Chondrocyte (in vitro differentiated cells): ENCODE results near the gene SLAMF7. TPM values are rescaled to one million over a fixed set of nuclear protein-coding genes. Genes with fewer than 3 reads are reported as not detected.

ENCODE experiments used
- DNase-seq: peaks from one replicate; pipeline ENCODE4 v3.0.0; 2021; ENCODE audit warnings: mixed read lengths, low spot score
- H3K27ac Mint-ChIP-seq: one replicate; pipeline ENCODE4 v1.8.0; 2021; ENCODE audit warnings: mild to moderate bottlenecking, moderate library complexity, mixed read lengths; ENCODE audit not compliant: unreplicated experiment
- H3K27me3 Mint-ChIP-seq: 2 replicates; pipeline ENCODE4 v1.8.0; 2021; ENCODE audit warnings: low read depth, mixed read lengths
- H3K36me3 Mint-ChIP-seq: 2 replicates; pipeline ENCODE4 v1.8.0; 2021; ENCODE audit warnings: low read depth, mixed read lengths
- H3K4me1 Mint-ChIP-seq: 2 replicates; pipeline ENCODE4 v1.8.0; 2021; ENCODE audit warnings: low read depth, mild to moderate bottlenecking, mixed read lengths
- H3K4me3 Mint-ChIP-seq: one replicate; pipeline ENCODE4 v1.8.0; 2021; ENCODE audit warnings: mild to moderate bottlenecking, moderate library complexity, mixed read lengths; ENCODE audit not compliant: unreplicated experiment
- H3K9me3 Mint-ChIP-seq: 2 replicates; pipeline ENCODE4 v1.8.0; 2021; ENCODE audit warnings: low read depth, mixed read lengths
- total RNA-seq: library from RNA; stranded (reverse); gene quantifications from 3 replicates; pipeline ENCODE4 v1.2.1, GENCODE V29; 2021
- TF ChIP-seq, protein P1 (sequence below): fragments of 200-600 bp; sonication (generic); IDR thresholded peaks from 2 replicates; pipeline ENCODE4 v1.5.0; 2021; ENCODE audit warnings: antibody characterized with exemption, mild to moderate bottlenecking, moderate library complexity

Gene SLAMF7
- total RNA-seq, 1 donor from 2014 or later: not detected

DNA sequence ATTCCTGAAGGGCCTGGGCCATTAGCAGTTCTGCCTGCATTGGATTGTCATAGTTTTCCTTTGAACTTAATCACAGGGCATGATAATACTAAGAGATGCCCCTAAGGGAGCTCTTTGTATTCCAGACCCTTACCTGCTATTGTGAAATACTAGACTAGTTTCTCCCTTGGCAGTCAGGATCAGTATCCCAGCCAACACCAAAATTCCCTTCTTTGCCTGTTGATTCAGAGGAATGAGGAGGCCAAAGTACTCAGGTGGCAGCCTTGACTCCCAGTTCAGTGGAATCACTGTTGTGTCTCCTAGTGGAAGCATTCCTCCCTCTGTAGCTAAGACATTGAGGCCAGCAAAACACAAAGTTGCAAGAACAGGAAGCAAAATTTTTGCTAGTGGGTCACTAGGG is 20.7 kb downstream of the SLAMF7 start:
- Mint-ChIP-seq H3K27me3 (peaks cover 3% of the 10 kb centered on the region), H3K9me3 (no peaks in the 10 kb centered on the region), H3K4me1 (no peaks in the 10 kb centered on the region), H3K36me3 (no peaks in the 10 kb centered on the region), H3K27ac (no peak overlapping the region), H3K4me3 (no peak overlapping the region)
- TF ChIP-seq, protein P1, sequence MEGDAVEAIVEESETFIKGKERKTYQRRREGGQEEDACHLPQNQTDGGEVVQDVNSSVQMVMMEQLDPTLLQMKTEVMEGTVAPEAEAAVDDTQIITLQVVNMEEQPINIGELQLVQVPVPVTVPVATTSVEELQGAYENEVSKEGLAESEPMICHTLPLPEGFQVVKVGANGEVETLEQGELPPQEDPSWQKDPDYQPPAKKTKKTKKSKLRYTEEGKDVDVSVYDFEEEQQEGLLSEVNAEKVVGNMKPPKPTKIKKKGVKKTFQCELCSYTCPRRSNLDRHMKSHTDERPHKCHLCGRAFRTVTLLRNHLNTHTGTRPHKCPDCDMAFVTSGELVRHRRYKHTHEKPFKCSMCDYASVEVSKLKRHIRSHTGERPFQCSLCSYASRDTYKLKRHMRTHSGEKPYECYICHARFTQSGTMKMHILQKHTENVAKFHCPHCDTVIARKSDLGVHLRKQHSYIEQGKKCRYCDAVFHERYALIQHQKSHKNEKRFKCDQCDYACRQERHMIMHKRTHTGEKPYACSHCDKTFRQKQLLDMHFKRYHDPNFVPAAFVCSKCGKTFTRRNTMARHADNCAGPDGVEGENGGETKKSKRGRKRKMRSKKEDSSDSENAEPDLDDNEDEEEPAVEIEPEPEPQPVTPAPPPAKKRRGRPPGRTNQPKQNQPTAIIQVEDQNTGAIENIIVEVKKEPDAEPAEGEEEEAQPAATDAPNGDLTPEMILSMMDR: no peak
- DNase-seq: no peak

DNA sequence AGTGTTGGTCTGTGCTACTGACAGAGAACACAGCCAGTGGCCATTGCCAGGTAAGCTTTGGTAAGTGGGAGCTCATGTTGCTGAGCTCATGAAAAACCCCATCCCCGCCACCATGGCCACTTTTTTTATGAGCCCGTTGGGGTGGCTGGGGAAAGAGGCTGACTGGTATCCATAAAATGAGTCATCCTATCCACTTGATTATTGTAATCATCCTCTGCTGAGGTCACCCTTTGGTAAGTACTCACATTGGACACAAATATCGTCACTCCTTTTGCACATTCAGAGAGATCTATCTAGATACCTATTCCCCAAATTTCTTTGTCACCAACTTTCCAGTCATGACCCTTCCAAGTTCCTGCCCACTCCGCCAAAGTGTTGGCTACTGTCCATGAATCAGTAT is 22.0 kb downstream of the SLAMF7 start:
- Mint-ChIP-seq H3K36me3 (no peaks in the 10 kb centered on the region), H3K4me3 (no peak overlapping the region), H3K9me3 (no peaks in the 10 kb centered on the region), H3K4me1 (no peaks in the 10 kb centered on the region), H3K27ac (no peak overlapping the region), H3K27me3 (no peaks in the 10 kb centered on the region)
- DNase-seq: no peak
- TF ChIP-seq, protein P1: no peak

DNA sequence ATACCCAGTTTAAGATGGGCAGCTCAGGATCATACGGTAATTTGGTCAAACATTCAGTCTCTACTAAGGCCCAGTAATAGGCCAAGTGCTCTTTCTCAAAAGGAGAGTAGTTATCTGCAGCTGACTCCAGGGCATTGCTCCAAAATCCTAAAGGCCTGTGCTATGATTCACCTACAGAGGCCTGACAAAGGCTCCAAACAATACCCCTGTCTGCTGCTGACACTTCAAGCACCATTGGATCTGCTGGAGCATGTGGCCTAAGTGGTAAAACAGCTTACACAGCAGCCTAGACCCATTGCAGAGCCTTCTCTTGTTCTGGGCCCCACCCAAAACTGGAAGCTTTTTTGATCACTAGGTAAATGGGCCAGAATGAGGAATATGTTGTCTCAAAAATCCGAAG is 22.8 kb downstream of the SLAMF7 start:
- no peaks in the 10 kb centered on the region for H3K36me3 Mint-ChIP-seq
- TF ChIP-seq, protein P1: no peak
- no peaks in the 10 kb centered on the region for H3K9me3 Mint-ChIP-seq
- H3K27me3 Mint-ChIP-seq: peaks cover 3% of the 10 kb centered on the region
- H3K4me3 Mint-ChIP-seq: no peak overlapping the region
- H3K27ac Mint-ChIP-seq: no peak overlapping the region
- DNase-seq: no peak
- no peaks in the 10 kb centered on the region for H3K4me1 Mint-ChIP-seq

DNA sequence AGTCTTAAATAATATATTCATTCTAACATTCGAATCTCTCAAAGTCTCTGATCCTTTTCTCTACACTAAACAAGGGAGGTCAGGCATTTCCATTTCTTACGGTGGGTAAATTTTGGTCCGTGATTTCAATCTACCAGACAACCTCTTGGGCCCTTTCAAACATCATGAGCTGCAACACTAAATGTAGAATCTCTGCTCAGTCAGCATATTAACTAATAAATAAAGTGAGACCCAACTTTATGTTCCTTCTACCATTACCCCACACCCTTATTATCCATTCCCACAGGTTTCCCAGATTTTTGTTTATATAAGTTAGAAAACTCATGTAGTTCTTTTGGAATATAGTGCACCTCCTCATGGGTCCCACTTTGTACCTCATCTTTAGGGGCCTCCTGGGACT is 24.9 kb downstream of the SLAMF7 start:
- Mint-ChIP-seq H3K27ac (no peak overlapping the region), H3K27me3 (peaks cover 9% of the 10 kb centered on the region), H3K36me3 (no peaks in the 10 kb centered on the region), H3K4me1 (no peaks in the 10 kb centered on the region), H3K4me3 (no peak overlapping the region), H3K9me3 (no peaks in the 10 kb centered on the region)
- TF ChIP-seq, protein P1: no peak
- DNase-seq: no peak

DNA sequence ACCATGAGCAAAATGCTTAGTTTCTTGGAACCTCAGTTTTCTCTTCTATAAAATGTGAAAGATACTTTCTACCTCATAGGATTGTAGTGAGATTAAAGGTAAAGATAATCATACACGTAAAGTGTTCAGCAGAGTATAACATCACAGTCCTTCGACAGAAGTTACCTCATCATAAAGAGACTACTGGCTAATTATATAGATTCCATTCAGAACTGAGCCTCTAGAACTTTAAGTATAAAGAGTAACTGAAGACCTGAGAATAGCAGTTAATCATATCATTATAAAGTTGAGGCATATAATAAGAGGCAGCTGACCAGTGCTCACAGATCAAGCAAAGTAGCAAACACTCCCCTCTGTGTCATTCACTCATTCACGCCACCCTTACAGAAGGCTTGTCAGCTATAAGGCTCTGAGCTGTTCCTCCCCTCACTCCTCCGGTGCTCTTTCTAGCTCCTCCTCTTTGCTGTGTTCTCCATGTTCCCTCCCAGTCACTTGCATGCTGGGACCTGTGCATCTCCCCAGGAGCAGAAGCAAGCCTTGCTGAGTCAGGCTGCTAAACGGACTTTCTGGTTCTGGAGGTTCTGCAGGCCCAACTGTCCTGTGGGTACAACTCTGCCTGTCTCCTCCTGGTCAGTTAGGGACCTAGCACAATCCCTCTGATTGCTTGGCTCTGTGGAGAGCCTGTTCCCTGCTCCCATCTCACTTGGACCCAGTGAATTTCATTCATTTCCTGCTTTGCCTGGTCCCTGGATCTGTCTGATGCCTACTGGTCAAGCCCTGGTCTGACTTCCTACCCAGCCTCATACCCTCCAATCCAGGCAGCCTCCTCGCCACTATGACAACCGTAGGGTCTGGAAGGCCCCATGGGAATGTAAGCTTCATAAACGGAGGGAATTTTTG is 28.6 kb downstream of the SLAMF7 start:
- Mint-ChIP-seq H3K4me3 (no peak overlapping the region), H3K9me3 (no peaks in the 10 kb centered on the region), H3K27me3 (peaks cover 29% of the 10 kb centered on the region), H3K27ac (no peak overlapping the region), H3K4me1 (no peaks in the 10 kb centered on the region), H3K36me3 (no peaks in the 10 kb centered on the region)
- no peak for DNase-seq
- TF ChIP-seq, protein P1: no peak
